MCF 10A (cell line): Measurements from ENCODE around the gene RPE65. TPM values are rescaled to one million over a fixed set of nuclear protein-coding genes. Genes with fewer than 3 reads are reported as not detected.
"Not testable (repeated sequence)": the region's sequence is repeated elsewhere in the genome, so short reads cannot be mapped to it uniquely, and the experiment has no call there.

ENCODE experiments used
- BruUV-seq: library from RNA; stranded (reverse); fragments of 400-500 nt; replicated peaks from 2 replicates; lab custom pipeline; 2021; lab: Mats Ljungman, UMichigan
- CTCF ChIA-PET: fragments of 300-600 bp; sonication (Branson Sonifier 250); formaldehyde crosslinking; extraction: SDS; loops from one replicate; lab custom pipeline; 2021; ENCODE audit warnings: antibody characterized with exemption, inconsistent platforms; lab: Yijun Ruan, JAX
- POLR2A ChIA-PET: fragments of 300-600, 350-650 bp; sonication (Branson Sonifier 250); formaldehyde crosslinking; extraction: SDS; loops from one replicate; lab custom pipeline; 2020; ENCODE audit warnings: antibody characterized with exemption, inconsistent platforms; lab: Yijun Ruan, JAX
- DNase-seq: peaks from one replicate; pipeline ENCODE4 v3.0.0-alpha.2; 2018; ENCODE audit not compliant: unreplicated experiment
- H3K27ac Mint-ChIP-seq: one replicate; pipeline ENCODE4 v1.8.0; 2022; ENCODE audit warnings: mild to moderate bottlenecking, low read depth, mixed read lengths; ENCODE audit not compliant: unreplicated experiment
- H3K27me3 Mint-ChIP-seq: one replicate; pipeline ENCODE4 v1.8.0; 2022; ENCODE audit warnings: mixed read lengths; ENCODE audit not compliant: insufficient read depth, unreplicated experiment
- H3K36me3 Mint-ChIP-seq: one replicate; pipeline ENCODE4 v1.8.0; 2022; ENCODE audit warnings: mild to moderate bottlenecking, moderate library complexity, mixed read lengths; ENCODE audit not compliant: insufficient read depth, unreplicated experiment
- H3K4me1 Mint-ChIP-seq: one replicate; pipeline ENCODE4 v1.8.0; 2022; ENCODE audit warnings: mixed read lengths; ENCODE audit not compliant: insufficient read depth, unreplicated experiment
- H3K4me3 Mint-ChIP-seq: one replicate; pipeline ENCODE4 v1.8.0; 2022; ENCODE audit warnings: mild to moderate bottlenecking, moderate library complexity, mixed read lengths; ENCODE audit not compliant: unreplicated experiment
- H3K9me3 Mint-ChIP-seq: one replicate; pipeline ENCODE4 v1.8.0; 2022; ENCODE audit warnings: mixed read lengths; ENCODE audit not compliant: unreplicated experiment
- intact Hi-C: fragments of 100-400 bp; cut with micrococcal nuclease; formaldehyde crosslinking; loops from 2 replicates; pipeline ENCODE4 v1.14.1; 2022
- total RNA-seq: library from RNA; stranded (reverse); gene quantifications from 2 replicates; pipeline ENCODE4 v1.2.3, GENCODE V29; 2022
- TF ChIP-seq, protein P1 (sequence below): fragments of 200-600 bp; IDR thresholded peaks from one replicate; pipeline ENCODE4 v1.8.0; 2022; ENCODE audit warnings: antibody characterized with exemption, mild to moderate bottlenecking; ENCODE audit not compliant: unreplicated experiment

Gene RPE65
- total RNA-seq, 1 experiment from 2014 or later = not detected

DNA sequence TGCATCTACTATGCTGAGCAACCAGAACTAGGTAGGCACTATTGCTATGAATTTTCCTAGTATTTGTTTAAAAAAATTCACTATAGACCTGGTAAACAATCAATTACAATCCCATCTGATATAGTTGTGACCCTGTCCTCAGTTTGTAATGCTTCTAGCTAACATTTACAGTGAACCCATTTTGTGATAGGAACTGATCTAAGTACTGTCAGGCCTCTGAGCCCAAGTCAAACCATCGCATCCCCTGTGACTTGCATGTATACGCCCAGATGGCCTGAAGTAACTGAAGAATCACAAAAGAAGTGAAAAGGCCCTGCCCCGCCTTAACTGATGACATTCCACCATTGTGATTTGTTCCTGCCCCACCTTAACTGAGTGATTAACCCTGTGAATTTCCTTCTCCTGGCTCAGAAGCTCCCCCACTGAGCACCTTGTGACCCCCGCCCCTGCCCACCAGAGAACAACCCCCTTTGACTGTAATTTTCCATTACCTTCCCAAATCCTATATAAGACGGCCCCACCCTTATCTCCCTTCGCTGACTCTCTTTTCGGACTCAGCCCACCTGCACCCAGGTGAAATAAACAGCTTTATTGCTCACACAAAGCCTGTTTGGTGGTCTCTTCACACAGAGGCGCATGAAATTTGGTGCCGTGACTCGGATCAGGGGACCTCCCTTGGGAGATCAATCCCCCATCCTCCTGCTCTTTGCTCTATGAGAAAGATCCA lies 63.8 kb downstream of the RPE65 start:
- POLR2A ChIA-PET = interaction anchor here (1.0 to 1.1 kb wide), 2 partner anchors 17 to 268 kb away, joined by 3 to 4 read pairs; no protein-coding TSS in a partner anchor
- H3K36me3 Mint-ChIP-seq, BruUV-seq, intact Hi-C loops, H3K9me3 Mint-ChIP-seq, H3K27me3 Mint-ChIP-seq: not testable (repeated sequence)
- CTCF ChIA-PET = interaction anchor here (0.5 to 1.5 kb wide), 4 partner anchors 44 to 269 kb away, joined by 3 to 5 read pairs (median 3); no protein-coding TSS in a partner anchor
- Mint-ChIP-seq H3K27ac (peak overlapping the region; percentile 98), H3K4me3 (peak overlapping the region; percentile 82), H3K4me1 (peaks cover 56% of the 10 kb centered on the region)
- peak; percentile 9 for DNase-seq

DNA sequence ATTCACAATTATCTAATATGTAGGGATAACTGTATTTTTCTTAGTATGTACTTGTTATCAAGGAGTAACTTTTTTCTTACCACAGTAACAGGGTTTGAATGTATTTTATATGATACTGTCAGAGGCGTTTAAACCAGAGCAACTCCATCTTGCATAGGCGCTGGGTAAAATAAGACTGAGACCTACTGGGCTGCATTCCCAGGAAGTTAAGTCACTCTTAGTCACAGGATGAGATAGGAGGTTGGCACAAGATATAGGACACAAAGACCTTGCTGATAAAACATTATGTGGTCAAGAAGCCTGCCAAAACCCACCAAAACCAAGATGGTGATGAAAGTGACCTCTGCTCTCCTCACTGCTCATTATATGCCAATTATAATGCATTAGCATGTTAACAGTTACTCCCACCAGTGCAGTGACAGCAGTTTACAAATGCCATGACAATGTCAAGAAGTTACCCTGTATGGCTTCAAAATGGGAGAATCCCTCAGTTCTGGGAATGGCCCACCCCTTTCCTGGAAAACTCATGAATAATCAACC lies 64.8 kb downstream of the RPE65 start:
- Mint-ChIP-seq H3K36me3 (peaks cover 4% of the 10 kb centered on the region), H3K9me3 (no peaks in the 10 kb centered on the region), H3K27me3 (no peaks in the 10 kb centered on the region), H3K4me3 (no peak overlapping the region), H3K4me1 (peaks cover 51% of the 10 kb centered on the region), H3K27ac (peak overlapping the region; percentile 40)
- intact Hi-C loops = loop anchor here (1.0 to 5.0 kb wide), 4 partner anchors 39 to 269 kb away; partner anchors contain the start of gene WLS
- POLR2A ChIA-PET = interaction anchor here (0.8 to 1.1 kb wide), 3 partner anchors 18 to 267 kb away, joined by 3 to 6 read pairs (median 4); no protein-coding TSS in a partner anchor
- no TSS peak for BruUV-seq
- CTCF ChIA-PET = interaction anchor here (0.6 to 1.5 kb wide), 7 partner anchors 21 to 267 kb away, joined by 3 to 7 read pairs (median 3); no protein-coding TSS in a partner anchor
- TF ChIP-seq, protein P1, sequence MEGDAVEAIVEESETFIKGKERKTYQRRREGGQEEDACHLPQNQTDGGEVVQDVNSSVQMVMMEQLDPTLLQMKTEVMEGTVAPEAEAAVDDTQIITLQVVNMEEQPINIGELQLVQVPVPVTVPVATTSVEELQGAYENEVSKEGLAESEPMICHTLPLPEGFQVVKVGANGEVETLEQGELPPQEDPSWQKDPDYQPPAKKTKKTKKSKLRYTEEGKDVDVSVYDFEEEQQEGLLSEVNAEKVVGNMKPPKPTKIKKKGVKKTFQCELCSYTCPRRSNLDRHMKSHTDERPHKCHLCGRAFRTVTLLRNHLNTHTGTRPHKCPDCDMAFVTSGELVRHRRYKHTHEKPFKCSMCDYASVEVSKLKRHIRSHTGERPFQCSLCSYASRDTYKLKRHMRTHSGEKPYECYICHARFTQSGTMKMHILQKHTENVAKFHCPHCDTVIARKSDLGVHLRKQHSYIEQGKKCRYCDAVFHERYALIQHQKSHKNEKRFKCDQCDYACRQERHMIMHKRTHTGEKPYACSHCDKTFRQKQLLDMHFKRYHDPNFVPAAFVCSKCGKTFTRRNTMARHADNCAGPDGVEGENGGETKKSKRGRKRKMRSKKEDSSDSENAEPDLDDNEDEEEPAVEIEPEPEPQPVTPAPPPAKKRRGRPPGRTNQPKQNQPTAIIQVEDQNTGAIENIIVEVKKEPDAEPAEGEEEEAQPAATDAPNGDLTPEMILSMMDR = no peak
- peak; percentile 76 for DNase-seq

GRCh38 chr1:68384321-68384813 lies 65.4 kb downstream of the RPE65 start:
- H3K4me1 Mint-ChIP-seq = peaks cover 45% of the 10 kb centered on the region
- DNase-seq = peak; percentile 98
- no peaks in the 10 kb centered on the region for H3K9me3 Mint-ChIP-seq
- no peak overlapping the region for H3K4me3 Mint-ChIP-seq
- H3K36me3 Mint-ChIP-seq = no peaks in the 10 kb centered on the region
- CTCF ChIA-PET = interaction anchor here (0.6 to 1.3 kb wide), 12 partner anchors 18 to 267 kb away, joined by 3 to 8 read pairs (median 3); partner anchors contain the start of gene WLS
- POLR2A ChIA-PET = interaction anchor here (0.6 to 1.1 kb wide), 6 partner anchors 18 to 1882 kb away, joined by 3 to 6 read pairs (median 3); no protein-coding TSS in a partner anchor
- TF ChIP-seq, protein P1 = peak; percentile 16
- no peaks in the 10 kb centered on the region for H3K27me3 Mint-ChIP-seq
- no TSS peak for BruUV-seq
- peak overlapping the region; percentile 40 for H3K27ac Mint-ChIP-seq
- intact Hi-C loops = loop anchor here (1.0 to 5.0 kb wide), 4 partner anchors 38 to 268 kb away; partner anchors contain the start of gene WLS

- Mint-ChIP-seq H3K4me3 (no peak overlapping the region), H3K27ac (no peak overlapping the region), H3K9me3 (no peaks in the 10 kb centered on the region), H3K4me1 (peaks cover 46% of the 10 kb centered on the region), H3K27me3 (no peaks in the 10 kb centered on the region), H3K36me3 (no peaks in the 10 kb centered on the region)
- intact Hi-C loops = loop anchor here (5.0 kb wide), 1 partner anchor 151 kb away; the partner anchor contains the start of gene WLS
- DNase-seq = peak; percentile 25
- ChIA-PET POLR2A (interaction anchor here (0.7 to 1.3 kb wide), 2 partner anchors 15 to 31 kb away, joined by 3 to 4 read pairs; no protein-coding TSS in a partner anchor), CTCF (interaction anchor here (0.7 to 1.9 kb wide), 13 partner anchors 21 to 567 kb away, joined by 3 to 9 read pairs (median 4); partner anchors contain the start of gene WLS)
- BruUV-seq = no TSS peak
- TF ChIP-seq, protein P1 = no peak
These were observed 66.7 kb downstream of the RPE65 start for GRCh38 chr1:68383092-68383491.
